Measurements from ENCODE around the gene TFCP2L1. TPM values are rescaled to one million over a fixed set of nuclear protein-coding genes. Genes with fewer than 3 reads are reported as not detected.
"Not testable (repeated sequence)": the region's sequence is repeated elsewhere in the genome, so short reads cannot be mapped to it uniquely, and the experiment has no call there.

TFCP2L1 gene
- total and polyA plus RNA-seq, 10 donors, result 0.15 to 8.9 (median 2.7) TPM

DNA sequence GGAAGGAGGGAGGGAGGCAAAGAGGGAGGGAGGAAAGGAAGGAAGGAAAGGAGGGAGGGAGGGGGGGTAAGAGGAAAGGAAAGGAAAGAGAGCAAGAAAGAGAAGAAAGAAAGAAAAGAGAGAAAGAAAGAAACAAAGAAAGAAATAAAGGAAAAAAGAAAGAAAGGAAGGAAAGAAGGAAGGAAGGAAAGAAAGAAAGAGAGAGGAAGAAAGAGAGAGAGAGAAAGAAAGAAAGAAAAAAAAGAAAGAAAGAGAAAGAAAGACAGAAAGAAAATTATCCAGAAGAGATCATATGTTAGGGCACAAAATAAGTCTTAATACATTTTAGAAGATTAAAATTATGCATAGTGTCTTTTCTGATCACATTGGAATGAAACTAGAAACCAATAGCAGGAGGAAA is 24.3 kb upstream of the TFCP2L1 start:
- Histone ChIP-seq H3K27me3 (replicated peaks in 1 of 7) (peaks cover 0 to 20% (median 0%) of the 10 kb centered on the region in 7 donors), H3K4me1 (no peaks in the 10 kb centered on the region), H3K36me3 (no peaks in the 10 kb centered on the region), H3K4me3 (no peak overlapping the region), H3K27ac (no peak overlapping the region), H3K9me3 (no peaks in the 10 kb centered on the region)
- intact Hi-C loops (cut with DNase I; ENCODE audit: low total_unique reads), result no loop called here
- no peak for DNase-seq
- no peak for TF ChIP-seq POLR2A (IDR thresholded peaks at IDR 0.05)
- TF ChIP-seq, protein P1, sequence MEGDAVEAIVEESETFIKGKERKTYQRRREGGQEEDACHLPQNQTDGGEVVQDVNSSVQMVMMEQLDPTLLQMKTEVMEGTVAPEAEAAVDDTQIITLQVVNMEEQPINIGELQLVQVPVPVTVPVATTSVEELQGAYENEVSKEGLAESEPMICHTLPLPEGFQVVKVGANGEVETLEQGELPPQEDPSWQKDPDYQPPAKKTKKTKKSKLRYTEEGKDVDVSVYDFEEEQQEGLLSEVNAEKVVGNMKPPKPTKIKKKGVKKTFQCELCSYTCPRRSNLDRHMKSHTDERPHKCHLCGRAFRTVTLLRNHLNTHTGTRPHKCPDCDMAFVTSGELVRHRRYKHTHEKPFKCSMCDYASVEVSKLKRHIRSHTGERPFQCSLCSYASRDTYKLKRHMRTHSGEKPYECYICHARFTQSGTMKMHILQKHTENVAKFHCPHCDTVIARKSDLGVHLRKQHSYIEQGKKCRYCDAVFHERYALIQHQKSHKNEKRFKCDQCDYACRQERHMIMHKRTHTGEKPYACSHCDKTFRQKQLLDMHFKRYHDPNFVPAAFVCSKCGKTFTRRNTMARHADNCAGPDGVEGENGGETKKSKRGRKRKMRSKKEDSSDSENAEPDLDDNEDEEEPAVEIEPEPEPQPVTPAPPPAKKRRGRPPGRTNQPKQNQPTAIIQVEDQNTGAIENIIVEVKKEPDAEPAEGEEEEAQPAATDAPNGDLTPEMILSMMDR (IDR thresholded peaks at IDR 0.05 in 8 of 11, conservative IDR thresholded peaks at IDR 0.05 in 3 of 11), result no peak
- no peak for TF ChIP-seq POLR2AphosphoS5 (IDR thresholded peaks at IDR 0.05)

DNA sequence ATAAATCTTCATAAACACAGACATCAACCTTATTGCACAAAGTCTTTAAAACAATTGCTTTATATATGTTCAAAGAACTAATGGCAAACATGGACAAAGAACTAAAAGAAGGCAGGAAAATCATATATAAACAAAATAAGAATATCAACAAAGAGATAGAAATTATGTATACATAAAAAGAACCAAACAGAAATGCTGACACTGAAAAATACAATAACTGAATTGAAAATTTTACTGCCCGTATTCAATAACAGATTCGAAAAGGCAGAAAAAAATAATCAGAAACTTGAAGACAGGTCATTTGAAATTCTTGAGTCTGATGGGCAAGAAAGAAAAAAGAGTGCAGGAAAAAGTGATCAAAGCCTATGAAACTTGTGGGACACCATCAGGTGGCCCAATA is 22.0 kb upstream of the TFCP2L1 start:
- H3K9me3 ChIP-seq, result no peaks in the 10 kb centered on the region
- no peak overlapping the region for H3K4me3 ChIP-seq
- 86 to 94% (median 89%) methylated on average over 2 of the region's 2 CpGs for WGBS, 5 donors
- H3K27ac ChIP-seq, result no peak overlapping the region
- no peak for DNase-seq
- peaks cover 0 to 37% (median 0%) of the 10 kb centered on the region in 7 donors for H3K27me3 ChIP-seq (replicated peaks in 1 of 7)
- TF ChIP-seq POLR2A (IDR thresholded peaks at IDR 0.05) (no peak), POLR2AphosphoS5 (IDR thresholded peaks at IDR 0.05) (no peak)
- TF ChIP-seq, protein P1 (IDR thresholded peaks at IDR 0.05 in 8 of 11, conservative IDR thresholded peaks at IDR 0.05 in 3 of 11), result no peak
- no peaks in the 10 kb centered on the region for H3K36me3 ChIP-seq
- intact Hi-C loops (cut with DNase I; ENCODE audit: low total_unique reads), result no loop called here
- peaks cover 0 to 13% (median 3%) of the 10 kb centered on the region in 6 donors for H3K4me1 ChIP-seq

DNA sequence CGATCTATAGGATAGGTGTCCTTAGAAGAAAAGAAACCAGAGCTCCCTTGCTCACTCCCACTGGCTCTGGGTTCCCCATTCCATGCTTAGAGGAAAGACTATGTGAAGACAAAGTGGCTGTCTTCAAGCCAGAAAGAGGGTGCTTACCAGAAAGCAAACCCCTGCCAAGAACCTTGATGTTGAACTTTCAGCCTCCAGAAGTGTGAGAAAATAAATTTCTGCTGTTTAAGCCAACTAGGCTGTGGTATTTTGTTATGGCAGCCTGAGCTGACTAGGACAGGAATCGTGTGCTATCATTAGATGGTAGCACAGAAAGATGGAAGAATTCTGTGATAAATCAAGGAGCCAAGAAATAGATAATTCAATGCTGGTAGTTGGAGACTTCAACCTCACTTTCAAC is 19.9 kb upstream of the TFCP2L1 start:
- Histone ChIP-seq H3K4me1 (peaks cover 0 to 13% (median 3%) of the 10 kb centered on the region in 6 donors), H3K4me3 (no peak overlapping the region), H3K36me3 (no peaks in the 10 kb centered on the region), H3K27me3 (replicated peaks in 1 of 7) (peaks cover 0 to 43% (median 0%) of the 10 kb centered on the region in 7 donors), H3K27ac (no peak overlapping the region), H3K9me3 (no peaks in the 10 kb centered on the region)
- TF ChIP-seq, protein P1 (IDR thresholded peaks at IDR 0.05 in 8 of 11, conservative IDR thresholded peaks at IDR 0.05 in 3 of 11), result no peak
- TF ChIP-seq POLR2AphosphoS5 (IDR thresholded peaks at IDR 0.05) (no peak), POLR2A (IDR thresholded peaks at IDR 0.05) (no peak)
- DNase-seq, result no peak
- WGBS, 5 donors, result 78 to 90% (median 86%) methylated on average over 2 of the region's 2 CpGs
- intact Hi-C loops (cut with DNase I; ENCODE audit: low total_unique reads), result no loop called here

DNA sequence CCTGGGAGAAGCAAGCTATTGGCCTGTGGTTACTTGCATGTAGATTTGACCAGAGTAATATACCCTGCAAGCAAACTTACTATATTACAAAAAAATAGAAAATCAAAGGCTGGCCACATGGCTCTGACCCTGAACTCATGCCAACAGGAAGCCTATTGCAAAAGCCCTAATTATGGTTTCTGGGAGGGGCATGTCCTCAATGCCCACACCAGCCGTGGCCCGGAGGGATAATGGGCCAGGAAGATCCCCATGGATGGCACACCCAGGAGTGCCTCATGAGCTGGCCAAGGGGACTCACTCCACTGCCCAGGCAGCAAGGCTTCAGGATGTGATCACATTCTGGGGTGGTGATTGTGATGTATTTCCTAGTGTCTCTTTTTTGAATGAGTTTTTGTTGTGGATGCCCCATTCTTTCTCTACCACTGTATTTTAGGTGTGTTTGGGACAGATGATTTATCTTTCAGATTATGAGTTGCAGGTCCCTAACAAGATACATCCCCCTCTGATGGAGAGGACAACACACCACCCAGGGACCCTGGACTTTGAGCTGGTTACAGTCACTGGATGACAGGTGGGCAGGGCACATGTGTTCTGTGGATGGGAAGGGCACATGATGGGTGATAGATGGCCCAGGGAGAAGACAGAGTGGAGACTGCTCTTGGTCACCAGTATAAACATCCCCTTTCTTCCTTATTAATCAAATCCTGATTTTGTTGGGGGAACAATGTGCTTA is 18.7 kb upstream of the TFCP2L1 start:
- Histone ChIP-seq H3K27ac (no peak overlapping the region), H3K27me3 (replicated peaks in 1 of 7) (peaks cover 0 to 39% (median 0%) of the 10 kb centered on the region in 7 donors), H3K4me1 (peaks cover 0 to 13% (median 3%) of the 10 kb centered on the region in 6 donors), H3K36me3 (no peaks in the 10 kb centered on the region), H3K4me3 (no peak overlapping the region), H3K9me3 (no peaks in the 10 kb centered on the region)
- no peak for DNase-seq
- TF ChIP-seq, protein P1 (IDR thresholded peaks at IDR 0.05 in 8 of 11, conservative IDR thresholded peaks at IDR 0.05 in 3 of 11), result no peak
- peak in 2 of 3 donors; percentile 59 to 66 for TF ChIP-seq POLR2AphosphoS5 (IDR thresholded peaks at IDR 0.05)
- intact Hi-C loops (cut with DNase I; ENCODE audit: low total_unique reads), result no loop called here
- 28 to 41% (median 34%) methylated on average over 2 of the region's 2 CpGs for WGBS, 5 donors

DNA sequence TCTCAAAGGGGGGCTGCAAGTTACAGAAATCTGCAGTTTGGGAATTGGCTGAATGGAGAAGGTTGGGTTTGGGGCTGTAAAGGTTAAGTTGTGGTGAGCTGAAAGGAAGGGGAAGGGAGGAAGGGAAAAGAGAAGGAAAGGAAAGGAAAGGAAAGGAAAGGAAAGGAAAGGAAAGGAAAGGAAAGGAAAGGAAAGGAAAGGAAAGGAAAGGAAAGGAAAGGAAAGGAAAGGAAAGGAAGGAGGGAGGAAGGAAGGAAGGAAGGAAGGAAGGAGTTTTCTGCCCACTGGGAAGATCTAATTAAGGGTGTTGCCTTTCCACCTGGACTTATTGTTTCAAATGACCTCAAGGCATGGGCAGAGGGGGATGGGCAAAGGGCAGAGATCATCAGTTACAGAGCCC is 16.2 kb upstream of the TFCP2L1 start:
- intact Hi-C loops (cut with DNase I; ENCODE audit: low total_unique reads); H3K9me3 ChIP-seq: not testable (repeated sequence)

More for the DNA sequence above, 16.2 kb upstream of the TFCP2L1 start:
- DNase-seq, H3K27ac ChIP-seq, H3K36me3 ChIP-seq, H3K4me3 ChIP-seq: not testable (repeated sequence)
- peaks cover 0 to 13% (median 3%) of the 10 kb centered on the region in 6 donors for H3K4me1 ChIP-seq
- peaks cover 0 to 36% (median 0%) of the 10 kb centered on the region in 7 donors for H3K27me3 ChIP-seq (replicated peaks in 1 of 7)

Data from spleen (tissue), 11 donors.